GM21723 (cell line): ENCODE data around the gene SLX9.
"Not testable (repeated sequence)": the region's sequence is repeated elsewhere in the genome, so short reads cannot be mapped to it uniquely, and the experiment has no call there.

Experiments used
- ATAC-seq: cut with Tn5 transposase; IDR thresholded peaks from one replicate; pipeline ENCODE4 v1.9.1; 2021; ENCODE audit warnings: mild to moderate bottlenecking, moderate library complexity; ENCODE audit not compliant: unreplicated experiment

Gene SLX9

GRCh38 chr21:44974676-44975075 lies 34.8 kb downstream of the SLX9 start:
- ATAC-seq, result no peak

DNA sequence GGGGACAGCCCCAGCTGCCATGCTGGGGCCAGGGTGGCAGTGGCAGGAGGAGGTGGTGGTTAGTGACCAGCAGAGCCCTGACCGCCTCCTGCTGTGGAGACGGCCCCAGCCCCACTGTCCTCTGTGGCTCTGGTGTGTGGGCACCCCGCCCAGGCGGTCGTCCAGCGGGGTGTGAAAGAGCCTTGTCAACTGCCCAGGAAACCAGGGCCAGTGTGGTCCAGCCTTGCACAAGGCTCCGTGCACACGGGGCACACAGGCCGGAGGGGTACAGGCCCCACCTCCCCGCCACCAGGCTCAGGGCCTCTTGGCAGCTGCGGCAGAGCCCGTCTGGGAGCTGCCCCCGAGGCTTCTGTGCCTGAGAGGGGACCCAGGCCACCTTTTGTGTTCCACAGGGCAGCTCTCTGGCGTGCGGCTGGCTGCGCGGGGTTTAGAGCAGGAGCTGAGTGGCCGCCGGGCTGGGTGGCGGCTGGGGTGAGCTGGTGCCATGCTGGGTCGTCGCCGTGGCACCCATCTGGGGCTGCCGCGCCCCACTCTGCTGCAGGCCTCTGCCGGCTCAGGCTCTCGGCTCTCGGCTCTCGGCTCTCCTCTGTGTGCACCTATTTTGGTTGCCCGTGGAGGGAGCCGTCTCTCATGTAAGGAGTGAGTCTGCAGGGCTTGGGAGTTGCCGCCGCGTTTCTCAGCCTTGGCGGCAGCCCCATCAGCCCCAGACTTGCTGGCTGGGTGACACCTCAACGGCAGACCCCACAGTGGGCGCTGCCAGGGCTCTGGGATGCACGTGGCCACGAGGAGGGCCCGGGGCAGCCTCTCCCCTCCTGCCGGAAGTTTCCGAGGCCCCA lies 36.1 kb downstream of the SLX9 start:
- ATAC-seq, result no peak

GRCh38 chr21:44976556-44977393 lies 36.9 kb downstream of the SLX9 start:
- not testable (repeated sequence) for ATAC-seq

- ATAC-seq, result no peak
These were observed 37.9 kb downstream of the SLX9 start for GRCh38 chr21:44977616-44978340.

GRCh38 chr21:44979687-44980561 lies 40.1 kb downstream of the SLX9 start:
- no peak for ATAC-seq

GRCh38 chr21:44980562-44981489 lies 41.0 kb downstream of the SLX9 start:
- ATAC-seq, result no peak

DNA sequence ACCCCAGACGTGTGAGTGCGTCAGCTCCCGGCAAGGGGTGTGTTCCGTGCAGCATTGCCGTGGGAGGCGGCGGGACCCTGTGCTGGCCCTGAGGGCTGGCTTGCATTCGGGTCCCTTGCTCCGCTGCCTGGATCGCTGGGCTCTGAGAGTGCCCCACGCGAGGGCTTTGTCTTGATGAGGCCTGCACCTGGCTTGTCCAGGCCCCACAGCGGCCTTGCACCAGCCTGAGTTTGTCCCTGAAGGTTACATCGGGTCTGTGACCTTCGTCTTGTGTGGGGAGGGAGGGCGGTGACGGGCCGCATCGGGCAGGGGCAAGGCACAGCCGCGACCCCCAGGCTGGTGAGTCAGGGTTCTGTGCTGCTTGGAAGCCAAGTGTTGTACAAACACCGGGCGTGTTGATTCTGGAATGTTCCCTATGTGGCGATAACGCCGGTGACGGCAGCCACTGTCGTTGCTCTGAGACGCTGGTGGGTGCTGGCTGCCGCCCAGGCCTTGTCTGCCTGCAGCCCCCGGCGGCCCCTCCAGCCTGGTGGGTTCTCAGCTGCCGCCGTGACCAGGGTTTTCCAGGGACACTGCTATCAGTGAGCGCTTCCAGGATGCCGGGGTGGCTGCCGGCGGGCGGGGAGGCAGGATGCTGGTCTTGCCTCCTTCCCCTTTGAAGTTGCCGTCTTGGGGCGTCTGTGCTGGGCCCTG lies 42.9 kb downstream of the SLX9 start:
- no peak for ATAC-seq

DNA sequence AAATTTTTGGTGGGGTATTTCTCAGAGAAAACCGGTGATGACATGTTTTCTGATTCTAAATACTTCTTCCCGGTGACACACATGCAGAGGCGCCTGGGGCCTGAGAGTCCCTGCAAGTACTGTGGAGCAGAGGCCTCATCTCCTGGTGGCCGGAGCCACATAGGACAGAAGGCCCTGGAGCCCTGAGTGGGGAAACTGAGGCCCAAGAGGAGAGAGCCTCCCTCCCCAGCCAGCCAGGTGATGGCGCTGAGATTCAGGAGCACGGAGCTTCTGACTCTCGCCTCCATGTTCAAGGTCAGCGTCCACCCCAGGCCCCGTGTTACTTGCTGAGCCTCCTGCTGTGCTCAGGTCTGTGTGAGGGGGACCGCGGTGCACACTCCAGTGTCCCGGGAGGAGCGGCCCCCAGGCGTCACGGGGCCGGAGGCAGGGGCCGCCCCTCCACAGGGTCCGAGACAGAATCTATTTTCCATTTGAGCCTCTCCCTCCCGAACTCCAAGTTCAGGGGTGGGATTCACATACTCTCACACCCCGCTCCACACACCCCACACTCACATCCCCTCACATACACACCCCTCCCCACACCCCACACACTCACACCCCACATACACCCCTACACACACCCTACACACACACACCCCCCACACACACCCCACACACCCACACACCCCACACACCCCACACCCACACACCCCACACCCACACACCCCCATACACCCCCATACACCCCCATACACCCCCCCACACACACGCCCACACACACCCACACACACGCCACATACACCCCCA lies 43.8 kb downstream of the SLX9 start:
- ATAC-seq, result no peak

GRCh38 chr21:44984428-44984791 lies 44.6 kb downstream of the SLX9 start:
- ATAC-seq, result no peak

DNA sequence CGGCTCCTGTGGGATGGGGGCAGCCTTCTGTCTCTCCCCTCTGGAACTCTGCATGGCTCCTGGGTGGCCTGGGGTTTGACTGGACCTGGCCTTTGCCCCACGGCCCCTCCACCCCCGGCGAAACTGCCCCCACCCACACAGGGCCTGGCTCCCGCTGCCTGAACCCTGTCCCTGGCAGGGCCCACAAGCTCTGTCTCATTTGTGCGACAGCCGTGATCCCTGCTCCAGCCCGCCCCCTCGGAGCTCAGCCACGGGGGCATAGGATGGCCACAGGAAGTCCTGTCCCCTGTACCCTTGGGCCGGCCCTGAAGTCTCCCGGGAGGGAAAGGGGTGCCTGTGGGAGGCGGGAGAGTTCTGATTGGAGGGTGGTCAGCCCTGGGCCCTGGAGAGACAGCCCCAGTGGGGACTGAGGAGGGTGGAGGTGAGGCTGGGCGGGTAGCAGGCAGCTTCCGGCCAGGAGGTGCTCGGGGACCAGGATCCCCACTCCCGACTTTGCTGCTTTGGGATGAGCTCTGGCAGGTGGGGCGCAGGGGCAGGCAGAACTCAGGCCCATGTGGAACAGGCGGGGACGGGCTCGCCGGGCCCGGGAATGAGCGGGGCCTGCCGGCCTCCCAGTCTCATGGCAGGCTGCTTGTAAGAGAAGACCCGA lies 45.1 kb downstream of the SLX9 start:
- ATAC-seq, result no peak

- ATAC-seq, result no peak
These were observed 45.9 kb downstream of the SLX9 start for GRCh38 chr21:44985441-44986401.

GRCh38 chr21:44986471-44987291 lies 46.9 kb downstream of the SLX9 start:
- ATAC-seq, result no peak

- ATAC-seq, result no peak
These were observed 47.6 kb downstream of the SLX9 start for GRCh38 chr21:44987301-44987885.

- ATAC-seq, result no peak
These were observed 48.2 kb downstream of the SLX9 start for GRCh38 chr21:44987886-44988606.
